ENCODE results near the gene RXRG.

- TF ChIP-seq CTCF (conservative IDR thresholded peaks at IDR 0.05; ENCODE audit: low read depth, low read length) (no peak), EZH2 (IDR thresholded peaks at IDR 0.05; ENCODE audit: low read length, unreplicated experiment) (no peak), EZH2phosphoT487 (IDR thresholded peaks at IDR 0.05; ENCODE audit: borderline replicate concordance, low read length) (no peak)
Observed at GRCh38 chr1:165492845-165493373, 48.0 kb upstream of the RXRG start.
